ENCODE results near the gene JMJD1C.

Gene JMJD1C

DNA sequence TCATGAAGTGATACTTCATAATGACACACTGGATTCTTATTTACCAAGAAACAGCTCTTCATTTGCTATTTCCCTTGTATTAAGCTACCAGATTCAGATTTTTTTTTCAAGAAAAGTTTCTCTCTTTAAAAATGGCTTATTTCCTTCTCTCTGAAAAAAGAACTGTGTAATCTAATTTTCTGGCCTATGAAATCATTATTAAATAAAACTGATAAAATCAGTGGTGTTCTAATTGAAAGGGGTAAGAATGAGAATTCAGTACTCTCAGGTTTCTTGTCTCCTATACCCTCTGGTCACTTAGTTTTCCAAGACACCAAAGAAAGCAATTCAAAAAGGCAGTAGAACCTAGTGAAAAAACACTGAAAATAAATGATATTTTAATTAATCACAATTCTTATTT lies 10.3 kb downstream of the JMJD1C start:
- no peak overlapping the region for H3K4me3 ChIP-seq
- TF ChIP-seq, protein P1, sequence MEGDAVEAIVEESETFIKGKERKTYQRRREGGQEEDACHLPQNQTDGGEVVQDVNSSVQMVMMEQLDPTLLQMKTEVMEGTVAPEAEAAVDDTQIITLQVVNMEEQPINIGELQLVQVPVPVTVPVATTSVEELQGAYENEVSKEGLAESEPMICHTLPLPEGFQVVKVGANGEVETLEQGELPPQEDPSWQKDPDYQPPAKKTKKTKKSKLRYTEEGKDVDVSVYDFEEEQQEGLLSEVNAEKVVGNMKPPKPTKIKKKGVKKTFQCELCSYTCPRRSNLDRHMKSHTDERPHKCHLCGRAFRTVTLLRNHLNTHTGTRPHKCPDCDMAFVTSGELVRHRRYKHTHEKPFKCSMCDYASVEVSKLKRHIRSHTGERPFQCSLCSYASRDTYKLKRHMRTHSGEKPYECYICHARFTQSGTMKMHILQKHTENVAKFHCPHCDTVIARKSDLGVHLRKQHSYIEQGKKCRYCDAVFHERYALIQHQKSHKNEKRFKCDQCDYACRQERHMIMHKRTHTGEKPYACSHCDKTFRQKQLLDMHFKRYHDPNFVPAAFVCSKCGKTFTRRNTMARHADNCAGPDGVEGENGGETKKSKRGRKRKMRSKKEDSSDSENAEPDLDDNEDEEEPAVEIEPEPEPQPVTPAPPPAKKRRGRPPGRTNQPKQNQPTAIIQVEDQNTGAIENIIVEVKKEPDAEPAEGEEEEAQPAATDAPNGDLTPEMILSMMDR (IDR thresholded peaks at IDR 0.05), result no peak
- no peak overlapping the region for H3K27ac ChIP-seq
- DNase-seq (ENCODE audit: low spot score), result no peak

DNA sequence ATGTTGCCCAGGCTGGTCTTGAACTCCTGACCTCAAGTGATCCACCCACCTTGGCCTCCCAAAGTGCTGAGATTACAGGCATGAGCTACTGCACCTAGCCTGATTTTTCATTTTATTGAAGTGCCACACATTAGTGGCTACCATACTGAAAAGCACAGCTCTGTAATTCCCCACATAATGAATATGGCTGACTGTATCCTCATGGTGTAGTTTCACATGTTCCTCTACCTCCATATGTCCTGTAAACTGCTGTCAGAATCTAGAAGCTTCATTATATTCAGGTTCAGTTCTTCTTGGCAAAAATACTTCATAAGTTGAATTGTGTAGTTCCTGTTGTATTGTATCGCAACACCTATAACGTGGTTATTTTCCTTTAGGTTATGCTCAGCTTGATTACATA lies 11.1 kb downstream of the JMJD1C start:
- no peak overlapping the region for H3K4me3 ChIP-seq
- H3K27ac ChIP-seq, result no peak overlapping the region
- no peak for DNase-seq (ENCODE audit: low spot score)
- TF ChIP-seq, protein P1 (IDR thresholded peaks at IDR 0.05), result no peak

DNA sequence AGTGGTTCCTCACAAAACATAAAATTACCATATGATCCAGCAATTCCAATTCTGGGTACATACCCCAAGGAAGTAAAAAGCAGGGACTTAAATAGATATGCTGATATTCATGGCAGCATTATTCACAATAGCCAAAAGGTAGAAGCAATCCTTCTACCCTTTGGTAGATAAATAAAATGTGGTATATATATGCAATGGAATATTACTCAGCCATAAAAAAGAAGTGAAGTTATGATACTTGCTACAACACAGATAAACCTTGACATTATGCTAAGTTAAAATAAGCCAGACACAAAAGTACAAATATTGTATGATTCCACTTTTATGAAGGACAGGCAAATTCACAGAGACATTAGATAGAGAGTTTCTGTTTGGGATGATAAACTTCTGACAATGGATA lies 13.3 kb downstream of the JMJD1C start:
- Histone ChIP-seq H3K27ac (no peak overlapping the region), H3K4me3 (no peak overlapping the region)
- TF ChIP-seq, protein P1 (IDR thresholded peaks at IDR 0.05), result no peak
- no peak for DNase-seq (ENCODE audit: low spot score)

- Histone ChIP-seq H3K4me3 (no peak overlapping the region), H3K27ac (no peak overlapping the region)
- DNase-seq (ENCODE audit: low spot score), result no peak
- TF ChIP-seq, protein P1 (IDR thresholded peaks at IDR 0.05), result no peak
These were observed 18.9 kb downstream of the JMJD1C start for GRCh38 chr10:63446716-63447440.

GRCh38 chr10:63441404-63441803 lies 24.4 kb downstream of the JMJD1C start:
- DNase-seq (ENCODE audit: low spot score), result no peak
- Histone ChIP-seq H3K27ac (no peak overlapping the region), H3K4me3 (no peak overlapping the region)
- TF ChIP-seq, protein P1 (IDR thresholded peaks at IDR 0.05), result no peak

GRCh38 chr10:63439607-63440006 lies 26.2 kb downstream of the JMJD1C start:
- DNase-seq (ENCODE audit: low spot score), result no peak

More at GRCh38 chr10:63439607-63440006, 26.2 kb downstream of the JMJD1C start:
- Histone ChIP-seq H3K27ac (no peak overlapping the region), H3K4me3 (no peak overlapping the region)
- TF ChIP-seq, protein P1 (IDR thresholded peaks at IDR 0.05), result no peak

All from coronary artery (tissue), 2 donors.